Mesodermal cell (in vitro differentiated cells): ENCODE measurements around the gene RGR.
"Not testable (repeated sequence)": the region's sequence is repeated elsewhere in the genome, so short reads cannot be mapped to it uniquely, and the experiment has no call there.

Experiments
- H3K27ac ChIP-seq: 2 replicates; pipeline ENCODE4 v1.7.0; 2013; ENCODE audit warnings: mild to moderate bottlenecking, low read depth, low read length, moderate library complexity; ENCODE audit not compliant: severe bottlenecking
- H3K36me3 ChIP-seq: 2 replicates; pipeline ENCODE4 v1.7.1; 2013; ENCODE audit warnings: mild to moderate bottlenecking, low read length, moderate library complexity; ENCODE audit not compliant: control insufficient read depth, insufficient read depth
- H3K4me1 ChIP-seq: one replicate; pipeline ENCODE4 v1.7.1; 2013; ENCODE audit warnings: mild to moderate bottlenecking, low read length; ENCODE audit not compliant: insufficient read depth, control insufficient read depth, poor library complexity, severe bottlenecking
- H3K4me3 ChIP-seq: 2 replicates; pipeline ENCODE4 v1.7.0; 2013; ENCODE audit warnings: low read length, control low read depth, mild to moderate bottlenecking; ENCODE audit not compliant: insufficient read depth, poor library complexity, severe bottlenecking; ENCODE audit errors: extremely low read depth
- H3K9me3 ChIP-seq: 2 replicates; pipeline ENCODE4 v1.7.1; 2013; ENCODE audit warnings: mild to moderate bottlenecking, low read length, moderate library complexity; ENCODE audit not compliant: control insufficient read depth
- WGBS, 2 experiments: methylation state at CpG; one replicate each; pipeline ENCODE4 v1.1.5; 2013; ENCODE audit warnings: missing lambda C conversion rate in 2 of 2; ENCODE audit not compliant: insufficient coverage in 2 of 2; 5-methylcytosine and 5-hydroxymethylcytosine counted together

Gene RGR

DNA sequence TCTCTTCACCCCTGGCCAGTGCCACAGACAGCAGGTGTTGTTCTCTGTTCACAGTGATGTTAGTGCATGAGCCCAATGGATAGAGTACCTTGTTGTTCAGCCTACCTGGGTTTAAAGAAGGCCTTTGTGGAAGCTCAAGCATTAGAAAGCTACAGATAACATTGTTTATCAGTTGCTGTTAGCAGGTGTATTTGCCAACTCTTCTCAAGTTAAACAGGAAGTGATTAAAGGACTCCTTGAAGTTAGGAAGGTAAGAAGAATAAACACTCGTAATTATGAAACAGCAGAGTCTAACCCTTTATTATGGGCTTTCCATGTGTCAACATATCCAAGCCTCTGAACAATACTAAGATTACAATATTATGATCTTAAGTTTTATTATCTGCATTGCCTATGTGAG lies 25.9 kb downstream of the RGR start:
- H3K4me1 ChIP-seq = peaks cover 2% of the 10 kb centered on the region
- H3K4me3 ChIP-seq = no peak overlapping the region
- H3K9me3 ChIP-seq = no peaks in the 10 kb centered on the region
- no CpG with 5 or more reads among the region's 1 CpG for WGBS, 2 experiments
- H3K27ac ChIP-seq = no peak overlapping the region
- H3K36me3 ChIP-seq = no peaks in the 10 kb centered on the region

DNA sequence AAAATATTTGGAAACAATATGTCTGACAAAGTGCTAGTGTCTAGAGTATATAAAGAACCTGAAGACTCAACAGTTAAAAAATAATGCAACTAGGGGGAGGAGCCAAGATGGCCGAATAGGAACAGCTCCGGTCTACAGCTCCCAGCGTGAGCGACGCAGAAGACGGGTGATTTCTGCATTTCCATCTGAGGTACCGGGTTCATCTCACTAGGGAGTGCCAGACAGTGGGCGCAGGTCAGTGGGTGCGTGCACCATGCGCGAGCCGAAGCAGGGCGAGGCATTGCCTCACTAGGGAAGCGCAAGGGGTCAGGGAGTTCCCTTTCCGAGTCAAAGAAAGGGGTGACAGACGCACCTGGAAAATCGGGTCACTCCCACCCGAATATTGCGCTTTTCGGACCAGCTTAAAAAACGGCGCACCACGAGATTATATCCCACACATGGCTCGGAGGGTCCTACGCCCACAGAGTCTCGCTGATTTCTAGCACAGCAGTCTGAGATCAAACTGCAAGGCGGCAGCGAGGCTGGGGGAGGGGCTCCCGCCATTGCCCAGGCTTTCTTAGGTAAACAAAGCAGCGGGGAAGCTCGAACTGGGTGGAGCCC lies 35.1 kb downstream of the RGR start:
- not testable (repeated sequence) for H3K9me3 ChIP-seq, H3K36me3 ChIP-seq, H3K4me1 ChIP-seq, H3K27ac ChIP-seq, H3K4me3 ChIP-seq
- WGBS, 2 experiments = 45 to 53% methylated on average over 5 to 6 of the region's 31 CpGs

DNA sequence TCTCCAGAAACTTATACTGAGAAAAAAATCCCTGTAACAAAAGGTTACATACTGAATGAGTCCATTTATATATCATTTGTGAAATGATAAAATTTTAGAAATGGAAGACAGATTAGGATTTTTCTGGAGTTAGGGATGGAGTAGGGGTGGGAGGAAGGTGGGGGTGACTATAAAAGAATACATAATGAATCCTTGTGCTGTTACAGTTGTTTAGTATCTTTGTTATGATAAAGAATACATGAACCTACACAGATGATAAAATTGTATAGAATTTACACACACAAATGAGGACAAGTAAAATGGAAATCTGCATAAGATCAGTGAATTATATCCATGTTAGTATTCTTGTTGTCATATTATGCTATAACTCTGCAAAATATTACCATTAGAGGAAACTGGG lies 41.8 kb downstream of the RGR start:
- Histone ChIP-seq H3K9me3 (no peaks in the 10 kb centered on the region), H3K27ac (no peak overlapping the region), H3K4me1 (no peaks in the 10 kb centered on the region), H3K4me3 (no peak overlapping the region), H3K36me3 (no peaks in the 10 kb centered on the region)

- Histone ChIP-seq H3K36me3 (no peaks in the 10 kb centered on the region), H3K4me3 (no peak overlapping the region), H3K27ac (no peak overlapping the region), H3K9me3 (no peaks in the 10 kb centered on the region), H3K4me1 (peaks cover 1% of the 10 kb centered on the region)
- WGBS, 2 experiments = no CpG with 5 or more reads among the region's 1 CpG
Observed at GRCh38 chr10:84288151-84288550, 43.3 kb downstream of the RGR start.

- peaks cover 16% of the 10 kb centered on the region for H3K4me1 ChIP-seq
- H3K4me3 ChIP-seq = no peak overlapping the region
- 89% methylated on average over 1 of the region's 1 CpG; no CpG with 5 or more reads in 1 of the 2 experiments for WGBS, 2 experiments
- H3K27ac ChIP-seq = no peak overlapping the region
- H3K36me3 ChIP-seq = no peaks in the 10 kb centered on the region
- H3K9me3 ChIP-seq = no peaks in the 10 kb centered on the region
Observed at GRCh38 chr10:84289521-84290200, 44.8 kb downstream of the RGR start.

DNA sequence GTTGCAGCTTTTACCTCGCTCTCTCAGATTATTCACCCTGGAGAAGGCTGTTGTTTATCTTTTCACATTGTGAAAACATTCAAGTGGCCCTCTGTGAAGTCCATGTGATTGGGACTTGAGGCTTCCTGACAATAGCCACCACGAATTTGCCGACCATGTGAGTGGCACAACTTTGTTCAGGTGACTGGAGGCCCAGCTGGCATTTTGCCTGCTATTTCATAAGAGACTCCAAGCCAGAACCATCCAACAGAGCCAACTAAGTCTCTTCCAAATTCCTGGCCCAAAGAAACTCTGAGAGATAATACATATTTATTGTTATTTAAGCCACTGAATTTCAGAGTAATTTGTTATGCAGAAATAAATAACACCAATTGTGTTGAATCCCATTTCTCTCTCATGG lies 45.4 kb downstream of the RGR start:
- Histone ChIP-seq H3K4me3 (no peak overlapping the region), H3K27ac (no peak overlapping the region)
- 77 to 82% methylated on average over 1 to 3 of the region's 3 CpGs for WGBS, 2 experiments

DNA sequence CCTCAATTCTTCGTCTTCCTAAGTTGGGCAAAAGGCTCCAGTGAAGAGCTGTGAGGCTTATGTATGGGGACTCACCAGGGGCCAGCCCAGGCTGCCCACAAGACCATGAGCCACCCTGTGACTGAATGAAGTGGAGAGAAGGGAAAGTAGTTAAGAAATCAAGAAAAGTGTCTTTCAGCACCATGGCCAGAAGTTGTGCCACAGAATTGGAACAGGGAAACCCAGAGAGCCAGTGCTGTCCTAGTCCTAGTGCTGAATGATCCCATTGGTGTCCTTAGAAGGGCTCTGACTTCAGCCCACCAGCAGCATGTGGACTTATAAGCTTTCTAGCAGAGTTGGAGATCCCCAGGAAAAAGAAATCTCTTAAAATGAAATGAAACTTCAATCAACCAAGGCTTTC lies 46.5 kb downstream of the RGR start:
- WGBS, 2 experiments = 60% methylated on average over 1 of the region's 1 CpG; no CpG with 5 or more reads in 1 of the 2 experiments
- peaks cover 34% of the 10 kb centered on the region for H3K4me1 ChIP-seq
- no peak overlapping the region for H3K4me3 ChIP-seq
- H3K9me3 ChIP-seq = no peaks in the 10 kb centered on the region
- H3K36me3 ChIP-seq = no peaks in the 10 kb centered on the region
- no peak overlapping the region for H3K27ac ChIP-seq

More for the DNA sequence above, 45.4 kb downstream of the RGR start:
- Histone ChIP-seq H3K9me3 (no peaks in the 10 kb centered on the region), H3K36me3 (no peaks in the 10 kb centered on the region), H3K4me1 (peaks cover 22% of the 10 kb centered on the region)

- H3K4me3 ChIP-seq = no peak overlapping the region
- no peaks in the 10 kb centered on the region for H3K36me3 ChIP-seq
- no peaks in the 10 kb centered on the region for H3K9me3 ChIP-seq
- peaks cover 43% of the 10 kb centered on the region for H3K4me1 ChIP-seq
- no peak overlapping the region for H3K27ac ChIP-seq
- WGBS, 2 experiments = no CpG with 5 or more reads among the region's 2 CpGs
Observed at GRCh38 chr10:84292502-84292901, 47.6 kb downstream of the RGR start.

- Histone ChIP-seq H3K4me3 (no peak overlapping the region), H3K4me1 (peaks cover 43% of the 10 kb centered on the region), H3K27ac (no peak overlapping the region), H3K36me3 (no peaks in the 10 kb centered on the region), H3K9me3 (no peaks in the 10 kb centered on the region)
- WGBS, 2 experiments = 73 to 100% methylated on average over 1 of the region's 1 CpG
Observed at GRCh38 chr10:84293171-84293570, 48.3 kb downstream of the RGR start.

GRCh38 chr10:84293574-84294016 lies 48.7 kb downstream of the RGR start:
- H3K27ac ChIP-seq = peak overlapping the region; percentile 30
- no peak overlapping the region for H3K4me3 ChIP-seq
- H3K9me3 ChIP-seq = no peaks in the 10 kb centered on the region
- H3K36me3 ChIP-seq = no peaks in the 10 kb centered on the region
- H3K4me1 ChIP-seq = peaks cover 43% of the 10 kb centered on the region
- 60 to 63% methylated on average over 4 of the region's 4 CpGs for WGBS, 2 experiments

DNA sequence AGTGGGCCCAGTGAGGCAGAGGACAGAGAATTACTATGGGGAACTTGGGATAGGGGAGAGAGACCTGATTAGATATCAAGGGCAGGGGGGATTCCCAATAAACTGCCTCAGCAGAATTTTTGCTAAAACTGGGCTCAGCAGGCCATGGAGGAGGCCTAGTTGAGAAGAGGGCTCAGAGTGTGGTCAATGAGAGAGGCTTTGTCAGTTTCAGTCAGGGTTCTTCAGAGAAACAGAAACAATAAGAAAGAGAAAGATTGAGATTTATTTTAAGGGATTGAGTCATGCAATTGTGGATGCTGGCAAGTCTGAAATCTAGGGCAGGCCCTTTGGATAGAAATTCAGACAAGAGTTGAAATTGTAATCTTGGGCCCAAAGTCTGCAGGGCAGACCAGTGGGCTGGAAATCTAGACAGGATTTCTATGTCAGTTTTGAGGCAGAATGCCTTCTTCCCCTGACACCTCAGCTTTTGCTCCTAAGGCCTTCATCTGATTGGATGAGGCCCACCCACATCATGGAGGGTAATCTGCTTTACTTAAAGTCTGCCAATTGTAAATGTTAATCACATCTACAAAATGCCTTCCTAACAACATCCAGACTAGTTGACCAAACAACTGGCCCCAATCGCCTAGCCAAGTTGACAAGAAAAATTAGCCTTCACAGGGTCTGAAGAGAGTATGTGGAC lies 50.1 kb downstream of the RGR start:
- peak overlapping the region; percentile 92 for H3K27ac ChIP-seq
- 100% methylated on average over 1 of the region's 1 CpG; no CpG with 5 or more reads in 1 of the 2 experiments for WGBS, 2 experiments
- H3K4me3 ChIP-seq = peak overlapping the region; percentile 6
- no peaks in the 10 kb centered on the region for H3K36me3 ChIP-seq
- H3K4me1 ChIP-seq = peaks cover 43% of the 10 kb centered on the region
- H3K9me3 ChIP-seq = no peaks in the 10 kb centered on the region
